Astrocyte of the cerebellum (primary cell): Measurements from ENCODE around the gene LPCAT2.
A peak's percentile ranks its signal among the peaks of the same experiment; 100 is the strongest.

Experiments
- DNase-seq: peaks from one replicate; pipeline ENCODE4 v3.0.0-alpha.2; 2011; ENCODE audit warnings: low read depth
- H3K4me3 ChIP-seq: 2 replicates; pipeline ENCODE4 v1.5.1; 2011; ENCODE audit warnings: mild to moderate bottlenecking, low read depth, low read length, moderate library complexity
- CTCF ChIP-seq: IDR thresholded peaks from 2 replicates; pipeline ENCODE4 v1.5.1; 2012; ENCODE audit warnings: low read length, low read depth, moderate library complexity, mild to moderate bottlenecking; ENCODE audit errors: missing control alignments
- in situ Hi-C: cut with HindIII; loops from 2 replicates; pipeline ENCODE4 v1.10.0; 2017; ENCODE audit warnings: low sequenced_read_pairs

Gene LPCAT2

DNA sequence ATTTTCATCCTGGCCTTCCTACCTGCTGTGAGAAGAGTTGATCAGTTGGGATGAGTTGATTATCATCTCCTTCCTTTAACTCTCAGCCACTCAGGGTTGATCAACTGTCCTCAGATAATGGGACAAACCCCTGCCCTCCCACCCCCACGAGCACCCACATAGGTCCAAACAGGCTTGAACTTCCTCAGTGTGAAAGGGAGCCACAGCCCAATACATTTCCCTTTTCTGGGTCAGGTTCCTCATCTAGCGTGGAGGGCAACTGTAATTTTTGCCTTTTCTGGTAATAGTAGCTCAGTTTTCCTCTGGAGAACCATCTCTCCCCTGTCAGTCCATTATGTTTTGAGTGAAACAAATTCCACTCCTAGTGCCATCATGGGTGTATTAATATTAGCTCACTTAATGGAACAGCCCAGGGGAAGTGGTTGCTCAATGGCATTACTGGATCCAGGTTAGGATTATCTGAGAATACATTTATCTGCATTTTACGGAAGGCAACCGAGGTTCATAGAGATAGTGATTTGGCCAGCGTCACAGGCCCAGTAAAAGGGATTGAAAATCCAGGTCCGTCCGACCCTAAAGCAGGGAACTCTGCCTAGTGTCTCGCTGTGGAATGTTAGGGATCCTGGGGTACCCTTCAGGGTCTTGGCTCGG lies 476 bp upstream of the LPCAT2 start:
- in situ Hi-C loops, result no loop called here
- H3K4me3 ChIP-seq, result peak overlapping the region; percentile 66
- TF ChIP-seq CTCF, result no peak
- DNase-seq, result no peak

DNA sequence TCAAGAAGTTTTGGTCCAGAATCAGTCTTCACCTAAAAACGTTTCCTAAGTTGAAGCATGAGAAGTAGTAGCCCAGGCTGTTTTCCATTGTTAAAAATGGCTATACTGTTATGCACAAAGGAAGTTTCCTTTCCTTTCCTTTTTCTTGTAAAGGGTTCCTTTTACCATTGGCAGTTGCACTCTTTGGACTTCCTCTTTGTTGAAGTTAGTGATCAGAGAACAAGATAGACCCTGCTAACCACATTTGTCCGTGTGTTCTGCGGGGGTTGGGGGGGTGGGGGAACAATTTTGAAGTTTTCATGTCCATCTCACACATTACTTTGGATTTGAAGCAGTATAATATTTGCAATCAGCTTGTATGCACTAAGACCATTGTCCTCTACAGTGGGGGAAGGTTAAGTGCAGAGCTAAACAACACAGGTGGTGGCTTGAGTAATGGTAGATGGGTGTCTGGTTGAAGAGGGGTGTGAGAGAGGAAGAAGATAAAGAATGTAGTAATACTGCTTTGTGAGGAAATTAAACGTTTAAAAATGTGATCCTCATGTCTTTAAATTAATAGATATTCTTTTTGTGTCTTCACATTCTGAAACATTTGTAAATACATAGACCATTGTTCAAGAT lies 1.4 kb downstream of the LPCAT2 start:
- DNase-seq, result no peak
- H3K4me3 ChIP-seq, result peak overlapping the region; percentile 66
- in situ Hi-C loops, result no loop called here
- no peak for TF ChIP-seq CTCF

GRCh38 chr16:55512941-55513340 lies 4.1 kb downstream of the LPCAT2 start:
- no peak overlapping the region for H3K4me3 ChIP-seq
- DNase-seq, result no peak
- no peak for TF ChIP-seq CTCF
- in situ Hi-C loops, result no loop called here

DNA sequence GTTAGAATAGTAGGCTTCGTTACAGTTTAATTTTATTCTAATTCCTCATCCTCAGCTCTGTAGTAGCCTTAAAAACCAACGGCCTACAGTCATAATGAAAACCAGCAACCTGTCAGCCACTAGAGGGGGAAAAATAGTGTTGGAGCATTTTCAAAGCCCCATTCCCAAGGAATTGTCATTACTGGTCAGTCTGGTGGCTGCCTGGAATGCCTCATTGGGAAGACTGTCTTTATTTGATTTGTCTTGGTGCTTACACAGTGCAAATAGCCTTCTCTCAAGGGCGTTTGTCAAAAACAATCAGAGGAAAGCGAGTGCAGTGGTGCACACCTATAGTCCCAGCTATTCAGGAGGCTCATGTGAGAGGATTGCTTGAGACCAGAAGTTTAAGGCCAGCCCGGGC lies 4.7 kb downstream of the LPCAT2 start:
- TF ChIP-seq CTCF, result peak; percentile 23
- in situ Hi-C loops, result no loop called here
- no peak overlapping the region for H3K4me3 ChIP-seq
- DNase-seq, result no peak

DNA sequence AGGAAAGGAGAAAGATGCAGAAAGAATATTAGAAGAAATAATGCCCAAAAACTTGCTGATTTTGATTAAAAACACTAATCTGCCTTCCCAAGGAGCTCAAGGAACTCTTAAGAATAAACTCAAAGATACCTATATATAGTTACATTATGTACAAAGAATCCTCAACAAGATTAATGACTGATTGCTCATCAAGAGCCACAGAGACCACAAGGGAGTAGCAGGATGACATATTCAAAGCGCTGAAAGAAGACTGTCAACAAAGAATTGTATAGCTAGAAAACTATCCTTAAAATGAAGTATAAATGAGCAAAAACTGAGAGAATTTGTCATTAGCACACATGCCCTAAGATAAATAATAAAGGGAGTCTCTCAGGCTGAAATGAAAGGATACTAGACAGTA lies 6.2 kb downstream of the LPCAT2 start:
- H3K4me3 ChIP-seq, result no peak overlapping the region
- TF ChIP-seq CTCF, result no peak
- in situ Hi-C loops, result no loop called here
- DNase-seq, result no peak

- in situ Hi-C loops, result no loop called here
- no peak for TF ChIP-seq CTCF
- H3K4me3 ChIP-seq, result no peak overlapping the region
- DNase-seq, result no peak
These were observed 12.9 kb downstream of the LPCAT2 start for GRCh38 chr16:55521792-55522191.

DNA sequence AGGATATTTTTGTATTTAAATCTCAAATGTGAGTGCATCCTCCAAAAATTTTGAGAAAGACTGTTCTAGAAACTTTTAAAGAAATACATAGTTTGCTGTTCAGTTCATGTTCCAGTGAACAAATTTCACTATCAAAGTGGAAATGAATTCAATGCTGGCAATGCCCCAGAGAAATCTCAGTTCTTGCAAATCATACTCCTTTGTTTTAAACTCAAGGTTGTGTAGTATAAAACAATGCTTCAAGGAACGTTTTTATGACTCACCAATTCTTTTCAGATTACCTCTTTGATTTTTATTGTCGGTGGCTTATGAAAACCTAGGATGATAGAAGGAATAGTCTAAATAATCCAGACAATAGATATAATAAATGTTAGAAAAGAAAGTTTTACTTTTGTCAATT lies 17.6 kb downstream of the LPCAT2 start:
- no peak overlapping the region for H3K4me3 ChIP-seq
- TF ChIP-seq CTCF, result no peak
- in situ Hi-C loops, result no loop called here
- no peak for DNase-seq
